Lower lobe of right lung (tissue), 2 donors: ENCODE measurements around the gene ZNF778. TPM values are rescaled to one million over a fixed set of nuclear protein-coding genes. Genes with fewer than 3 reads are reported as not detected.

Source experiments
- ATAC-seq, 2 donors: fragments of 200-7000 bp; cut with Tn5 transposase; one replicate each; pipeline ENCODE4 v1.9.1; 2020 to 2022; ENCODE audit warnings: mild to moderate bottlenecking in 2 of 2, moderate library complexity in 2 of 2
- DNase-seq: peaks from one replicate; pipeline ENCODE4 v3.0.0-alpha.2; 2020
- H3K27ac ChIP-seq: fragments of 200-600 bp; one replicate; pipeline ENCODE4 v1.8.0; 2022
- H3K27me3 ChIP-seq: fragments of 200-600 bp; one replicate; pipeline ENCODE4 v1.8.0; 2022; ENCODE audit warnings: low read depth
- H3K36me3 ChIP-seq: fragments of 200-600 bp; one replicate; pipeline ENCODE4 v1.8.0; 2022; ENCODE audit warnings: mild to moderate bottlenecking
- H3K4me1 ChIP-seq: fragments of 200-600 bp; one replicate; pipeline ENCODE4 v1.8.0; 2022
- H3K4me3 ChIP-seq: fragments of 200-600 bp; one replicate; pipeline ENCODE4 v1.8.0; 2022; ENCODE audit warnings: mild to moderate bottlenecking
- H3K9me3 ChIP-seq: fragments of 200-600 bp; one replicate; pipeline ENCODE4 v1.8.0; 2022
- CTCF ChIP-seq: fragments of 200-600 bp; IDR thresholded peaks from one replicate; pipeline ENCODE4 v1.8.0; 2022; ENCODE audit warnings: antibody characterized with exemption, mild to moderate bottlenecking
- intact Hi-C: fragments of 100-400 bp; cut with DNase I; formaldehyde crosslinking; loops from one replicate; pipeline ENCODE4 v1.11.0; 2022
- total RNA-seq: library from RNA; stranded (reverse); fragmentation: NEBNext Ultra II Directional; extraction: Animal tissue kit (Norgen Biotek cat#: 25700); gene quantifications from one replicate; pipeline ENCODE4 v1.2.1, GENCODE V29; 2021
- donor health status: DM: no; HTN: yes; CAD: no; lungs with severe emphysema.

ZNF778 gene
- total RNA-seq, 1 donor from 2014 or later: 9.7 TPM

GRCh38 chr16:89174877-89175276, 42.6 kb upstream of the ZNF778 start:
- no peak overlapping the region for H3K27ac ChIP-seq
- ATAC-seq (no peak), DNase-seq (no peak)
- H3K36me3 ChIP-seq: no peaks in the 10 kb centered on the region
- peaks cover 13% of the 10 kb centered on the region for H3K4me1 ChIP-seq
- peaks cover 32% of the 10 kb centered on the region for H3K27me3 ChIP-seq
- TF ChIP-seq CTCF: no peak
- intact Hi-C loops: no loop called here
- H3K4me3 ChIP-seq: no peak overlapping the region
- H3K9me3 ChIP-seq: no peaks in the 10 kb centered on the region

GRCh38 chr16:89175280-89176146, 42.0 kb upstream of the ZNF778 start:
- Histone ChIP-seq H3K27me3 (peaks cover 26% of the 10 kb centered on the region), H3K9me3 (no peaks in the 10 kb centered on the region), H3K4me1 (peaks cover 13% of the 10 kb centered on the region), H3K4me3 (no peak overlapping the region), H3K27ac (no peak overlapping the region), H3K36me3 (no peaks in the 10 kb centered on the region)
- intact Hi-C loops: no loop called here
- DNase-seq (no peak), ATAC-seq (no peak)
- no peak for TF ChIP-seq CTCF

DNA sequence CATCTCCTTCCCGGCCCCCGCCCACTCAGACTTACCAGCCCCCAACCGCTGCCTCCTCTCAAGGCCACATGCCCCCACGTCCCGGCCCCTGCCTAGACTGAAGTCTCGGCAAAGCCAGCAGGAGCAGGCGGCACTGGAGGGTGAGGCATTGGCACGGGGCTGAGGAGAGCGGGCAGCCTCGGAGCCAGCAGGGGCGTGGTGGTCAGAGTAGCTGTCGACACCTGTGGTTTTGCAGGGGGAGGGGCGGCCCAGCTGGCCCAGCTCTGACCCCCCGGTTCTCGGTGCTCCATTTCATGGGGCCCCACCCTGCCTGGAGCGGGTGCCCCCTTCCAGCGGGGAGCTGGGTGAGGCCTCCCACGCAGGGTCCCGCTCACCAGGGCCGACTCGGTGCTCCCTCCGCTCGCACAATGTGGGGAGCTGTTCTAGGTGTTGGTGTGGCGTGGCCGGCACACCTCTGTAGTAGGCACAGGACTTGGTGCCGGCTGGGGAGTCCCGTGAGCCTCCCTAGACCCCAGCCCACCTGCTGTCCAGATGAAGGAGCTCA, 41.3 kb upstream of the ZNF778 start:
- DNase-seq: no peak
- H3K36me3 ChIP-seq: no peaks in the 10 kb centered on the region
- no peak overlapping the region for H3K4me3 ChIP-seq
- intact Hi-C loops: no loop called here
- no peak for ATAC-seq
- peaks cover 6% of the 10 kb centered on the region for H3K4me1 ChIP-seq
- no peak overlapping the region for H3K27ac ChIP-seq
- TF ChIP-seq CTCF: no peak
- H3K9me3 ChIP-seq: no peaks in the 10 kb centered on the region
- H3K27me3 ChIP-seq: peaks cover 21% of the 10 kb centered on the region

DNA sequence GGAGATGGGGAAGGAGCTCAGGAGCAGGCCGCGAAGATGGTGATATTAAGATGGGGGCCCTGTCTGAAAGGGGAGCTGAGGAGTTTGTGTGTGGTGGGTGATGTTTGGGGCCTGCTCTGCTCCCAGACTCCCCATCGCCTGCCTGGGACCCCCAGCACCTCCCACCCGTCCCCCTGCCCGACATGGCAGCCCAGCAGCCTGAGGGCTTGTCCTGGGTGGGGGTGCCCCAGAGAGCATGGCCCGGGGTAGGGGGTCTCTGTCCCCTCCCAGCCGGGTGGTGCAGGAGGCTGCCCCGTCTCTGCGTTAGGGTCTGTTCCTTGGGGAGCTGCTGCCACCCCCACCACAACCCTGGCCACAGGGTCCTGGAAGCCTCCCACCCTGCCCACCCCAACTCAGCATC, 40.8 kb upstream of the ZNF778 start:
- Histone ChIP-seq H3K27ac (no peak overlapping the region), H3K4me1 (peaks cover 5% of the 10 kb centered on the region), H3K27me3 (peaks cover 21% of the 10 kb centered on the region), H3K36me3 (no peaks in the 10 kb centered on the region), H3K9me3 (no peaks in the 10 kb centered on the region), H3K4me3 (no peak overlapping the region)
- DNase-seq: no peak
- no peak for ATAC-seq
- intact Hi-C loops: no loop called here
- no peak for TF ChIP-seq CTCF

DNA sequence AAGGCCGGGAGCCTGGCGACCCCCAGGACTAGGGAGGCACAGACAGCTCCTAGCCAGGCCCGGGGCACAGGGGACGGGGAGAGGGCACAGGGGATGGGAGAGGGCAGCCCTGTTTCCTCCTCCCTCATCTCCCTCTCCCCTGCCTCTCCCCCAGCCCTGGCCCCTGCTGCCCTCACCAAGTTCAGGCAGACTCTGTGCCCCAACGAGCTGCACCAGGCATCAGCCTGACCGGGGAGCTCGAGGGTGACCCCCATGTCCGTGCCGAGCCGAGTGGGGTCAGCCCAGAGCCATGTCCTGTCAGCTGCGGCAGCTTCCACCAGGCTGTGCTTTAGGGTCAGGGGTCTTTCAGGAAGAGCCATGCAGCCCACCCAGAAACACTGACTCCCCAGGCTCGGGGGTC, 40.0 kb upstream of the ZNF778 start:
- Histone ChIP-seq H3K9me3 (no peaks in the 10 kb centered on the region), H3K36me3 (no peaks in the 10 kb centered on the region), H3K4me3 (no peak overlapping the region), H3K4me1 (no peaks in the 10 kb centered on the region), H3K27me3 (peaks cover 21% of the 10 kb centered on the region), H3K27ac (no peak overlapping the region)
- no peak for DNase-seq
- intact Hi-C loops: no loop called here
- TF ChIP-seq CTCF: no peak
- no peak for ATAC-seq
